Astrocyte (in vitro differentiated cells and primary cell): Measurements from ENCODE around the gene TOM1L2. TPM values are rescaled to one million over a fixed set of nuclear protein-coding genes. Genes with fewer than 3 reads are reported as not detected.

Source experiments
- DNase-seq: peaks from one replicate; pipeline ENCODE4 v3.0.0-alpha.2; 2010; ENCODE audit warnings: low read depth
- FAIRE-seq: peaks from 2 replicates; lab custom pipeline; 2011; peaks lifted over from hg19 to GRCh38; lab: Jason Lieb, UNC
- H2AFZ ChIP-seq: 2 replicates; pipeline ENCODE4 v1.6.0; 2012; ENCODE audit warnings: low read depth, low read length, inconsistent platforms
- H3K27ac ChIP-seq: 2 replicates; pipeline ENCODE4 v1.5.1; 2011; ENCODE audit warnings: low read depth, low read length, inconsistent platforms
- H3K27me3 ChIP-seq: 2 replicates; pipeline ENCODE4 v1.6.0; 2011; ENCODE audit warnings: low read length, inconsistent platforms; ENCODE audit not compliant: insufficient read depth
- H3K36me3 ChIP-seq: 2 replicates; pipeline ENCODE4 v1.5.1; 2011; ENCODE audit warnings: low read length, inconsistent platforms; ENCODE audit not compliant: insufficient read depth
- H3K4me1 ChIP-seq: 2 replicates; pipeline ENCODE4 v1.5.1; 2011; ENCODE audit warnings: low read length, inconsistent platforms; ENCODE audit not compliant: insufficient read depth
- H3K4me2 ChIP-seq: 2 replicates; pipeline ENCODE4 v1.6.0; 2012; ENCODE audit warnings: low read length, inconsistent platforms
- H3K4me3 ChIP-seq: 2 replicates; pipeline ENCODE4 v1.5.1; 2011; ENCODE audit warnings: low read depth, mild to moderate bottlenecking, low read length, inconsistent platforms; ENCODE audit not compliant: insufficient read depth
- H3K79me2 ChIP-seq: 2 replicates; pipeline ENCODE4 v1.6.0; 2012; ENCODE audit warnings: mild to moderate bottlenecking, low read length, inconsistent platforms; ENCODE audit not compliant: insufficient read depth
- H3K9ac ChIP-seq: 2 replicates; pipeline ENCODE4 v1.6.0; 2012; ENCODE audit warnings: mild to moderate bottlenecking, low read length, inconsistent platforms
- H3K9me3 ChIP-seq: 2 replicates; pipeline ENCODE4 v1.5.1; 2012; ENCODE audit warnings: low read depth, mild to moderate bottlenecking, low read length, inconsistent platforms; ENCODE audit not compliant: insufficient read depth
- H4K20me1 ChIP-seq: 2 replicates; pipeline ENCODE4 v1.6.0; 2012; ENCODE audit warnings: low read length, inconsistent platforms; ENCODE audit not compliant: insufficient read depth
- H3K27ac Mint-ChIP-seq: one replicate; pipeline ENCODE4 v1.8.0; 2021; ENCODE audit warnings: mild to moderate bottlenecking, mixed read lengths; ENCODE audit not compliant: unreplicated experiment
- H3K27me3 Mint-ChIP-seq: one replicate; pipeline ENCODE4 v1.8.0; 2021; ENCODE audit warnings: low read depth, mixed read lengths; ENCODE audit not compliant: unreplicated experiment
- H3K36me3 Mint-ChIP-seq: one replicate; pipeline ENCODE4 v1.8.0; 2021; ENCODE audit warnings: low read depth, mixed read lengths; ENCODE audit not compliant: unreplicated experiment
- H3K4me1 Mint-ChIP-seq: one replicate; pipeline ENCODE4 v1.8.0; 2021; ENCODE audit warnings: low read depth, mixed read lengths; ENCODE audit not compliant: unreplicated experiment
- H3K4me3 Mint-ChIP-seq: one replicate; pipeline ENCODE4 v1.8.0; 2021; ENCODE audit warnings: mild to moderate bottlenecking, moderate library complexity, mixed read lengths; ENCODE audit not compliant: unreplicated experiment
- H3K9me3 Mint-ChIP-seq: one replicate; pipeline ENCODE4 v1.8.0; 2021; ENCODE audit warnings: mild to moderate bottlenecking, mixed read lengths; ENCODE audit not compliant: unreplicated experiment
- EZH2 ChIP-seq: IDR thresholded peaks from 2 replicates; pipeline ENCODE4 v1.6.1; 2012; ENCODE audit warnings: mild to moderate bottlenecking, low read length, inconsistent platforms; ENCODE audit not compliant: insufficient read depth
- total RNA-seq: library from RNA; stranded (reverse); gene quantifications from 2 replicates; pipeline ENCODE4 v1.2.1, GENCODE V29; 2021
- TF ChIP-seq, protein P1 (sequence below): IDR thresholded peaks from 2 replicates; pipeline ENCODE4 v1.5.1; 2011; ENCODE audit warnings: low read depth, mild to moderate bottlenecking, inconsistent platforms, low read length, moderate library complexity; ENCODE audit not compliant: insufficient read depth

Gene TOM1L2
- total RNA-seq, 1 donor from 2014 or later, result 54.4 TPM

DNA sequence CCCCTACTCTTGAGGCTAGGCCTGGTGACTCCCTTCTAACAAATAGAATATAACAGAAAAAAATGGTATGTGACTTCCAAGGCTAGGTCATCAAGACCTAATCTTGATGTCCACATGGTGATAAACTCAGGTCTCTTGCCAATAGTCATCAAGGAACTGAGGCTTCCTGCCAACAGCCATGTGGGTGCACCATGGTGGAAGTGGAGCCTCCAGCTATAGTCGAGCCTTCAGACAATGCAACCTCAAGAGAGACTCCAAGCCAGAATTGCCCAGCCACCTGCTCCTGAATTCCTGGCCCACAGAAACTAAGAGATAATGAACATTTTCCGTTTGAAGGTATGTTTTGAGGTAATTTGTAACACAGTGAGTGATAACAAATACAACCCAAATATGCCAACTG lies 79.5 kb downstream of the TOM1L2 start:
- Histone ChIP-seq H3K36me3 (peaks cover 4% of the 10 kb centered on the region), H3K4me3 (no peak overlapping the region), H4K20me1 (peaks cover 12% of the 10 kb centered on the region), H3K4me1 (peaks cover 2% of the 10 kb centered on the region), H3K9me3 (no peaks in the 10 kb centered on the region), H3K9ac (no peak overlapping the region), H3K27ac (no peak overlapping the region), H3K79me2 (no peaks in the 10 kb centered on the region), H3K4me2 (no peak overlapping the region), H2AFZ (no peak overlapping the region), H3K27me3 (no peaks in the 10 kb centered on the region)
- Mint-ChIP-seq H3K4me3 (no peak overlapping the region), H3K9me3 (no peaks in the 10 kb centered on the region), H3K36me3 (peaks cover 33% of the 10 kb centered on the region), H3K4me1 (peaks cover 6% of the 10 kb centered on the region), H3K27ac (no peak overlapping the region), H3K27me3 (no peaks in the 10 kb centered on the region)
- FAIRE-seq, result no peak
- no peak for DNase-seq
- no peak for TF ChIP-seq EZH2
- TF ChIP-seq, protein P1, sequence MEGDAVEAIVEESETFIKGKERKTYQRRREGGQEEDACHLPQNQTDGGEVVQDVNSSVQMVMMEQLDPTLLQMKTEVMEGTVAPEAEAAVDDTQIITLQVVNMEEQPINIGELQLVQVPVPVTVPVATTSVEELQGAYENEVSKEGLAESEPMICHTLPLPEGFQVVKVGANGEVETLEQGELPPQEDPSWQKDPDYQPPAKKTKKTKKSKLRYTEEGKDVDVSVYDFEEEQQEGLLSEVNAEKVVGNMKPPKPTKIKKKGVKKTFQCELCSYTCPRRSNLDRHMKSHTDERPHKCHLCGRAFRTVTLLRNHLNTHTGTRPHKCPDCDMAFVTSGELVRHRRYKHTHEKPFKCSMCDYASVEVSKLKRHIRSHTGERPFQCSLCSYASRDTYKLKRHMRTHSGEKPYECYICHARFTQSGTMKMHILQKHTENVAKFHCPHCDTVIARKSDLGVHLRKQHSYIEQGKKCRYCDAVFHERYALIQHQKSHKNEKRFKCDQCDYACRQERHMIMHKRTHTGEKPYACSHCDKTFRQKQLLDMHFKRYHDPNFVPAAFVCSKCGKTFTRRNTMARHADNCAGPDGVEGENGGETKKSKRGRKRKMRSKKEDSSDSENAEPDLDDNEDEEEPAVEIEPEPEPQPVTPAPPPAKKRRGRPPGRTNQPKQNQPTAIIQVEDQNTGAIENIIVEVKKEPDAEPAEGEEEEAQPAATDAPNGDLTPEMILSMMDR, result no peak

DNA sequence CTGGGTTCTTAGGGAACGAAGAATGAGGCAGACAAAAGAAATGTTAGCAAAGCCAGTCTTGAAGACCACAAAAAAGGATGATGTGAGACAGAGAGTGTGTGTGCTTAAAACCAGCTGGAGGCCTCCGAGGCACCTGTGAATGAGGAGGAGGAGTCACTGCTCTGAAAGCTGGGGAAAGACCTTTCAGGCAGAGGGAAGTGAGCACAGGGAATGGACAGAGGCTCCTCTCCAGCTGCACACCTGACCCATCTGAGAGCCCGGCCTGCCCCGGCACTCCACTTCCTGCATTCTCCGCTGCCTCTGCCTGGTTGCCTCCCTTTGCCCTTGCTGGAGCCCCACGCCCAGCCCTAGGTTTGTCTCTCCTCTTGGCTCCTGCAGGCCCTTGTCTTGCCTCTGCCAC lies 80.2 kb downstream of the TOM1L2 start:
- Histone ChIP-seq H3K4me1 (peaks cover 2% of the 10 kb centered on the region), H3K4me3 (no peak overlapping the region), H3K36me3 (peaks cover 4% of the 10 kb centered on the region), H4K20me1 (peaks cover 12% of the 10 kb centered on the region), H3K9me3 (no peaks in the 10 kb centered on the region), H3K79me2 (no peaks in the 10 kb centered on the region), H3K9ac (no peak overlapping the region), H3K27me3 (no peaks in the 10 kb centered on the region), H3K27ac (no peak overlapping the region), H3K4me2 (no peak overlapping the region), H2AFZ (no peak overlapping the region)
- H3K4me3 Mint-ChIP-seq, result no peak overlapping the region
- DNase-seq (no peak), FAIRE-seq (no peak)
- peaks cover 33% of the 10 kb centered on the region for H3K36me3 Mint-ChIP-seq
- peaks cover 6% of the 10 kb centered on the region for H3K4me1 Mint-ChIP-seq
- H3K27me3 Mint-ChIP-seq, result no peaks in the 10 kb centered on the region
- H3K27ac Mint-ChIP-seq, result no peak overlapping the region
- H3K9me3 Mint-ChIP-seq, result no peaks in the 10 kb centered on the region
- TF ChIP-seq EZH2, result no peak
- TF ChIP-seq, protein P1, result no peak
